ENCODE results near the gene FARS2. TPM values are rescaled to one million over a fixed set of nuclear protein-coding genes. Genes with fewer than 3 reads are reported as not detected.
A peak's percentile ranks its signal among the peaks of the same experiment; 100 is the strongest.

FARS2 gene
- polyA plus RNA-seq, 2 donors, result 5.0 to 10.5 TPM

GRCh38 chr6:5261545-5262109, 314 bp downstream of the FARS2 start:
- no peaks in the 10 kb centered on the region for H3K27me3 ChIP-seq (ENCODE audit: control insufficient read depth in 1 of 2, insufficient read depth in 2 of 2, low read length in 2 of 2)
- H3K9me3 ChIP-seq (ENCODE audit: control insufficient read depth in 2 of 2, insufficient read depth in 1 of 2, low read depth in 1 of 2, low read length in 1 of 2), result no peaks in the 10 kb centered on the region
- H3K36me3 ChIP-seq (ENCODE audit: control insufficient read depth in 2 of 2, insufficient read depth in 2 of 2, low read length in 1 of 2), result no peaks in the 10 kb centered on the region
- peak overlapping the region; percentile 97 to 99 for H3K27ac ChIP-seq (ENCODE audit: low read depth in 2 of 2, low read length in 1 of 2)
- peak overlapping the region; percentile 88 to 95 for H3K4me3 ChIP-seq (ENCODE audit: low read depth in 1 of 2, low read length in 2 of 2)
- 0 to 1% methylated on average over 19 of the region's 19 CpGs for WGBS, 2 donors
- H3K4me1 ChIP-seq (ENCODE audit: control insufficient read depth in 2 of 2, insufficient read depth in 2 of 2, low read length in 1 of 2), result no peaks in the 10 kb centered on the region

DNA sequence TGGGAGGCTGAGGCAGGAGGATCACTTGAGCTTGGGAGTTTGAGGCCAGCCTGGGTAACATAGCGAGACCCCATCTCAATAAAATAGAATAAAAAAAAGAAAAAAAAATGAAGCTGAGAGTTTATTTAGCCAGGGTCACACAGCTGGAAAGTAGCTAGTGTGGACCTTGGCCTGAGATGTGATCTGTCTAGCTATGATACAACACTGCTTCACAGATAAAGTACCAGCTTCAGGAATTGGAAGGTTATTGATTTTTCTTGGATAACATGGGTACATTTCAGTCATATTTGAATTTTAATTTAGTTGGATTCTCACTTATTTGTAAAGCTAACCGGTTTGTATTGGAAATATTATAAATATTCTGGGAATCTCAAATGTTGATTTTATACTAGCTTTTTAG, 5.1 kb downstream of the FARS2 start:
- WGBS, 2 donors, result 91 to 96% methylated on average over 2 of the region's 2 CpGs
- Histone ChIP-seq H3K4me1 (ENCODE audit: control insufficient read depth in 2 of 2, insufficient read depth in 2 of 2, low read length in 1 of 2) (no peaks in the 10 kb centered on the region), H3K9me3 (ENCODE audit: control insufficient read depth in 2 of 2, insufficient read depth in 1 of 2, low read depth in 1 of 2, low read length in 1 of 2) (no peaks in the 10 kb centered on the region), H3K27ac (ENCODE audit: low read depth in 2 of 2, low read length in 1 of 2) (no peak overlapping the region), H3K36me3 (ENCODE audit: control insufficient read depth in 2 of 2, insufficient read depth in 2 of 2, low read length in 1 of 2) (no peaks in the 10 kb centered on the region), H3K27me3 (ENCODE audit: control insufficient read depth in 1 of 2, insufficient read depth in 2 of 2, low read length in 2 of 2) (no peaks in the 10 kb centered on the region), H3K4me3 (ENCODE audit: low read depth in 1 of 2, low read length in 2 of 2) (no peak overlapping the region)

DNA sequence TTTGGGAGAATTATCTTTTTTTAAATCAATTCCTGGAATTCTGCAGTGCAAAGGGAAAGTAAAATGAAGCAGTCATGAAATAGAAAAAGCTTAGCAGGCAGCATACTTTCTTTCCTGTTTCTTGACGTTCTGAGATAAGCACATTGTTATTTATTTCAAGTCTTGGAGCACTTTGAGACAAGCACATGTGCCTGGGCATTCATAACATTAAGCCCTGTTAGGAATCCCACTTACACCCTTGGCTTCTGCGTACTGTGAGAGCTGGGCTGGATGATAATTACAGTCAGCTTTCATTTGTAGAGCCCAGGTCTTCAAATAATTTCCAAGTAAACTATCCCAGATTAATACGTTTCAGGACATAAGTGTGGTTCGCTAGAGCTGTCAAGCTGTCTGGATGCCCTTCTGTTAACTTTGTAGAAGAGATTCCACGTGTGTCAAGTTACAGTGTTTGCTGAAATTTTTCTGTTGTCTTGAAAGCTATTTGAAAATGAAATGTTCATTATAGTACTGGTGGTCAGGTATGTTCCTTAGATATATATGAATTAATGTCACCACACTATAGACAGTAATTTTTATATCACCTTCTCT, 8.9 kb downstream of the FARS2 start:
- no peak overlapping the region for H3K4me3 ChIP-seq (ENCODE audit: low read depth in 1 of 2, low read length in 2 of 2)
- no peaks in the 10 kb centered on the region for H3K4me1 ChIP-seq (ENCODE audit: control insufficient read depth in 2 of 2, insufficient read depth in 2 of 2, low read length in 1 of 2)
- no peak overlapping the region for H3K27ac ChIP-seq (ENCODE audit: low read depth in 2 of 2, low read length in 1 of 2)
- 69 to 73% methylated on average over 5 of the region's 5 CpGs for WGBS, 2 donors
- no peaks in the 10 kb centered on the region for H3K36me3 ChIP-seq (ENCODE audit: control insufficient read depth in 2 of 2, insufficient read depth in 2 of 2, low read length in 1 of 2)
- no peaks in the 10 kb centered on the region for H3K27me3 ChIP-seq (ENCODE audit: control insufficient read depth in 1 of 2, insufficient read depth in 2 of 2, low read length in 2 of 2)
- H3K9me3 ChIP-seq (ENCODE audit: control insufficient read depth in 2 of 2, insufficient read depth in 1 of 2, low read depth in 1 of 2, low read length in 1 of 2), result no peaks in the 10 kb centered on the region

- Histone ChIP-seq H3K4me3 (ENCODE audit: low read depth in 1 of 2, low read length in 2 of 2) (no peak overlapping the region), H3K36me3 (ENCODE audit: control insufficient read depth in 2 of 2, insufficient read depth in 2 of 2, low read length in 1 of 2) (no peaks in the 10 kb centered on the region), H3K4me1 (ENCODE audit: control insufficient read depth in 2 of 2, insufficient read depth in 2 of 2, low read length in 1 of 2) (no peaks in the 10 kb centered on the region), H3K9me3 (ENCODE audit: control insufficient read depth in 2 of 2, insufficient read depth in 1 of 2, low read depth in 1 of 2, low read length in 1 of 2) (no peaks in the 10 kb centered on the region), H3K27me3 (ENCODE audit: control insufficient read depth in 1 of 2, insufficient read depth in 2 of 2, low read length in 2 of 2) (no peaks in the 10 kb centered on the region), H3K27ac (ENCODE audit: low read depth in 2 of 2, low read length in 1 of 2) (no peak overlapping the region)
- WGBS, 2 donors, result 80 to 84% methylated on average over 6 of the region's 6 CpGs
Measured at GRCh38 chr6:5271926-5272325, 10.6 kb downstream of the FARS2 start.

DNA sequence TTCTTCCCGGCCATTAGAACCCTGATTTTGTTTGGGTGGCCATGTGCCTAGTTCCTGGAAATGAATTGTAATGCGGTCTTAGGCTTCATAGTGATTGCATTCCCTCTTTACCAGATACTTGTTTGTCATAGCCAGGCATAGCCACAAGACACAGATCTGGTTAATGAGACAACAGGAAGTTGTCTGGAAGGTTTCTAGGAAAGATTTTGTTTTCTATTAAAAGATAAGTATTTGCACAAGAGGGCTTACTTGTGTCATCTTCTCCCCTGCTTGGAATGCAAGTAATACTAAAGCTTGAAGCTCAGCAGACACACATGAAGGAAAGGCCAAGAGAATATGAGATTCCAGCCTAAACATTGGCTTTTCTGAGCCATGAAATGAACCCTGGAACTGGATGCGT, 12.9 kb downstream of the FARS2 start:
- no peaks in the 10 kb centered on the region for H3K27me3 ChIP-seq (ENCODE audit: control insufficient read depth in 1 of 2, insufficient read depth in 2 of 2, low read length in 2 of 2)
- WGBS, 2 donors, result 92 to 95% methylated on average over 3 of the region's 3 CpGs
- no peaks in the 10 kb centered on the region for H3K36me3 ChIP-seq (ENCODE audit: control insufficient read depth in 2 of 2, insufficient read depth in 2 of 2, low read length in 1 of 2)
- no peak overlapping the region for H3K4me3 ChIP-seq (ENCODE audit: low read depth in 1 of 2, low read length in 2 of 2)
- H3K4me1 ChIP-seq (ENCODE audit: control insufficient read depth in 2 of 2, insufficient read depth in 2 of 2, low read length in 1 of 2), result no peaks in the 10 kb centered on the region
- no peak overlapping the region for H3K27ac ChIP-seq (ENCODE audit: low read depth in 2 of 2, low read length in 1 of 2)
- H3K9me3 ChIP-seq (ENCODE audit: control insufficient read depth in 2 of 2, insufficient read depth in 1 of 2, low read depth in 1 of 2, low read length in 1 of 2), result no peaks in the 10 kb centered on the region

DNA sequence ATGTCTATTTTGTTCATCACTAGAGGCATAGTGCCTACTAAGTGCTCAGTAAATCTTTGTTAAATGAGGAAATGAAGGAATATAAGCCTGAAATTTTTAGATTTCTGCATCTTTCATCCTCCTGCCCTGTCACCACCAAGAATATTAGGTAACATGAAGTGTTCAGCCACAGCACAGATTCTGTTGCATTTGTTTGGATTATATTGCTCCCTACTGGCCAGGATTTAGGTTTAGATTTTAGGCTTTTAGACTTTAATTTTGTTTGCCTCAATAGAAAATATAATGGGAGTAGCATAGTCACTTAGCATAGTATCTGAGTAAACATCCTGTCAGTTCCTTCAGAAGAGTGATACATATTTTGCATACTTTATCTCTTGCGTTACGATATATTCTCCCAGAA, 14.2 kb downstream of the FARS2 start:
- no peaks in the 10 kb centered on the region for H3K27me3 ChIP-seq (ENCODE audit: control insufficient read depth in 1 of 2, insufficient read depth in 2 of 2, low read length in 2 of 2)
- no peaks in the 10 kb centered on the region for H3K36me3 ChIP-seq (ENCODE audit: control insufficient read depth in 2 of 2, insufficient read depth in 2 of 2, low read length in 1 of 2)
- no peak overlapping the region for H3K27ac ChIP-seq (ENCODE audit: low read depth in 2 of 2, low read length in 1 of 2)
- H3K4me1 ChIP-seq (ENCODE audit: control insufficient read depth in 2 of 2, insufficient read depth in 2 of 2, low read length in 1 of 2), result no peaks in the 10 kb centered on the region
- no peak overlapping the region for H3K4me3 ChIP-seq (ENCODE audit: low read depth in 1 of 2, low read length in 2 of 2)
- H3K9me3 ChIP-seq (ENCODE audit: control insufficient read depth in 2 of 2, insufficient read depth in 1 of 2, low read depth in 1 of 2, low read length in 1 of 2), result no peaks in the 10 kb centered on the region
- WGBS, 2 donors, result 91 to 94% methylated on average over 2 of the region's 2 CpGs

DNA sequence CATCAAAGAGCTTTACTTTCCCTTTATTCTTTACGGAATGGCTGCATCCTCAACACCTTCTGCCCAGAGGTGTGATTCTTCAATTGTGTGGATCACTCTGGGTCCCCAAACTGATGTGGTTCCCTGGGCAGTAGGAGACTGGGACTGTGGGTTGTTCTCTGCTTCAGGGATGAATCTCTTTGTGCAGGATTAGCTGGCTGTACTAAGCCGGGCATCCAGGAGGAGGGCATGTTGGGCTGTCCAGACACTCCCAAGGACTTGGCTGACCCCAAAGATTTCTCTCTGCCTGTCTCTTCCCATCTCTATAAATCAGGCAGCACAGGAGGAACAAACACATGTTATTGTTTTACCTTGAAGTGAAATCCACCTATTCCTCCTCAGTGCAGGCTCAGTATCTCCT, 15.3 kb downstream of the FARS2 start:
- Histone ChIP-seq H3K36me3 (ENCODE audit: control insufficient read depth in 2 of 2, insufficient read depth in 2 of 2, low read length in 1 of 2) (no peaks in the 10 kb centered on the region), H3K9me3 (ENCODE audit: control insufficient read depth in 2 of 2, insufficient read depth in 1 of 2, low read depth in 1 of 2, low read length in 1 of 2) (no peaks in the 10 kb centered on the region), H3K27me3 (ENCODE audit: control insufficient read depth in 1 of 2, insufficient read depth in 2 of 2, low read length in 2 of 2) (no peaks in the 10 kb centered on the region), H3K4me1 (ENCODE audit: control insufficient read depth in 2 of 2, insufficient read depth in 2 of 2, low read length in 1 of 2) (no peaks in the 10 kb centered on the region), H3K4me3 (ENCODE audit: low read depth in 1 of 2, low read length in 2 of 2) (no peak overlapping the region), H3K27ac (ENCODE audit: low read depth in 2 of 2, low read length in 1 of 2) (no peak overlapping the region)
- WGBS, 2 donors, result 90% methylated on average over 2 of the region's 2 CpGs

- H3K4me3 ChIP-seq (ENCODE audit: low read depth in 1 of 2, low read length in 2 of 2), result no peak overlapping the region
- H3K4me1 ChIP-seq (ENCODE audit: control insufficient read depth in 2 of 2, insufficient read depth in 2 of 2, low read length in 1 of 2), result no peaks in the 10 kb centered on the region
- 87 to 92% methylated on average over 3 of the region's 3 CpGs for WGBS, 2 donors
- H3K36me3 ChIP-seq (ENCODE audit: control insufficient read depth in 2 of 2, insufficient read depth in 2 of 2, low read length in 1 of 2), result no peaks in the 10 kb centered on the region
- H3K27ac ChIP-seq (ENCODE audit: low read depth in 2 of 2, low read length in 1 of 2), result no peak overlapping the region
- H3K27me3 ChIP-seq (ENCODE audit: control insufficient read depth in 1 of 2, insufficient read depth in 2 of 2, low read length in 2 of 2), result no peaks in the 10 kb centered on the region
- no peaks in the 10 kb centered on the region for H3K9me3 ChIP-seq (ENCODE audit: control insufficient read depth in 2 of 2, insufficient read depth in 1 of 2, low read depth in 1 of 2, low read length in 1 of 2)
Measured at GRCh38 chr6:5277589-5277988, 16.3 kb downstream of the FARS2 start.

GRCh38 chr6:5278047-5278446, 16.7 kb downstream of the FARS2 start:
- Histone ChIP-seq H3K36me3 (ENCODE audit: control insufficient read depth in 2 of 2, insufficient read depth in 2 of 2, low read length in 1 of 2) (no peaks in the 10 kb centered on the region), H3K4me1 (ENCODE audit: control insufficient read depth in 2 of 2, insufficient read depth in 2 of 2, low read length in 1 of 2) (no peaks in the 10 kb centered on the region), H3K27ac (ENCODE audit: low read depth in 2 of 2, low read length in 1 of 2) (no peak overlapping the region), H3K27me3 (ENCODE audit: control insufficient read depth in 1 of 2, insufficient read depth in 2 of 2, low read length in 2 of 2) (no peaks in the 10 kb centered on the region), H3K9me3 (ENCODE audit: control insufficient read depth in 2 of 2, insufficient read depth in 1 of 2, low read depth in 1 of 2, low read length in 1 of 2) (no peaks in the 10 kb centered on the region), H3K4me3 (ENCODE audit: low read depth in 1 of 2, low read length in 2 of 2) (no peak overlapping the region)
- 87 to 90% methylated on average over 5 of the region's 5 CpGs for WGBS, 2 donors

- Histone ChIP-seq H3K36me3 (ENCODE audit: control insufficient read depth in 2 of 2, insufficient read depth in 2 of 2, low read length in 1 of 2) (no peaks in the 10 kb centered on the region), H3K27me3 (ENCODE audit: control insufficient read depth in 1 of 2, insufficient read depth in 2 of 2, low read length in 2 of 2) (no peaks in the 10 kb centered on the region), H3K27ac (ENCODE audit: low read depth in 2 of 2, low read length in 1 of 2) (no peak overlapping the region), H3K4me3 (ENCODE audit: low read depth in 1 of 2, low read length in 2 of 2) (no peak overlapping the region), H3K9me3 (ENCODE audit: control insufficient read depth in 2 of 2, insufficient read depth in 1 of 2, low read depth in 1 of 2, low read length in 1 of 2) (no peaks in the 10 kb centered on the region), H3K4me1 (ENCODE audit: control insufficient read depth in 2 of 2, insufficient read depth in 2 of 2, low read length in 1 of 2) (no peaks in the 10 kb centered on the region)
- WGBS, 2 donors, result 82 to 90% methylated on average over 3 of the region's 3 CpGs
Measured at GRCh38 chr6:5278565-5279120, 17.3 kb downstream of the FARS2 start.

Data from esophagus (tissue), 2 donors.